NCI-H128 (cell line): ENCODE data around the gene RIMKLA.

Experiments used
- DNase-seq: peaks from one replicate; lab custom pipeline; 2025; ENCODE audit not compliant: unreplicated experiment; lab: John Stamatoyannopoulos, UW

Gene RIMKLA

DNA sequence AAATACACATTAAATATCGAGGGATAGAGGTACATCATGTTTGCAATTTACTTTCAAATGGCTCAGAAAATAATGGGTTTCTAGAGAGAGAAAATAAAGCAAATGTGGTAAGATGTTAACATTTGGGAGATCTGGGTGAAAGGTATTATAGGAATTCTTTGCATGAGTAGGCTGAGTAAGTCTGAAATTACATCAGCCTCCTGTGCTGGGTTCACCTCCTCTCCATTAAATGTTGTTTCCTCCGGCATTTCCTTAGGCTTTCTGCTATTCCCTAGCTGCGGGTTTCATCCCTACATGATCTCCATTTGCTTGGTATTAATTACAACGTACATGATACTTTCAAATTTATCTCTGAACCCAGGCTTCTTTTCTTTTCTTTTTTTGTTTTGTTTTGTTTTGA is 43.6 kb downstream of the RIMKLA start:
- no peak for DNase-seq

DNA sequence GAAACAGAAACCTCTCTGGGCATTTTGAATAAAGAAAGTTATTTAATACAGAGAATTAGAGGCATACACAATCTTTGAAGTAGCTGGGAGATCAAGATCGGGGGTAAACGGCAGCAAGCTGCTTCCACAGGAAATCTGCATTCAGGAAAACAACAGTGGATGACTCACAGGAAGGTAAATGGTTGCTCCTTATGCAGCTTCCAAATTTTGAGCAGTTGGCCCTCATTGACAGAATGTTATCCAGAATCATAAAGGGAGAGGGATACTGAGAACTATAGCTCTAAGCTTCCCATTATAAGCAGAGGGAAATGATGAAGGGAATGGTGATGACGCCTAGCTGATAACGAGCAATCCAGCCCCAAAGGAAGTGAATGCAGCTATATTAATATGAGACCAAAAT is 46.6 kb downstream of the RIMKLA start:
- DNase-seq: no peak

DNA sequence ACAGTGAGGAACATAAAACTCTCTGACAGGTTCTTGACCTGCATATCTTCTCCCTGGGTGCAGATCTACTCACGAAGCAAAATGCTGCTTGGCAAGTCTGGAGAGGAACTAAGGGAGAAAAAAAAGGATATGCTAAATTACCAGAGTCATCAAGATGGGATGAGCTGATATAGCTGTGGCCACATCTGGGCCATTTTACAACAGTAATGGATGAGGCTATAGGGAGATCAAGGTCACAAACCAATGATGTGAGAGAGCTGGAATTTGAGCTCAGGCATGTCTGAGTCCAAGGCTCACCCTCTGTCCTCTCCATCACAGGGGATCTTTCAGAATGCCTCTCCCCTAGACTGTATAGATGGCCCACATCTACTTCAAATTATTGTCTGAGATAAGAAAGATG is 49.0 kb downstream of the RIMKLA start:
- no peak for DNase-seq

DNA sequence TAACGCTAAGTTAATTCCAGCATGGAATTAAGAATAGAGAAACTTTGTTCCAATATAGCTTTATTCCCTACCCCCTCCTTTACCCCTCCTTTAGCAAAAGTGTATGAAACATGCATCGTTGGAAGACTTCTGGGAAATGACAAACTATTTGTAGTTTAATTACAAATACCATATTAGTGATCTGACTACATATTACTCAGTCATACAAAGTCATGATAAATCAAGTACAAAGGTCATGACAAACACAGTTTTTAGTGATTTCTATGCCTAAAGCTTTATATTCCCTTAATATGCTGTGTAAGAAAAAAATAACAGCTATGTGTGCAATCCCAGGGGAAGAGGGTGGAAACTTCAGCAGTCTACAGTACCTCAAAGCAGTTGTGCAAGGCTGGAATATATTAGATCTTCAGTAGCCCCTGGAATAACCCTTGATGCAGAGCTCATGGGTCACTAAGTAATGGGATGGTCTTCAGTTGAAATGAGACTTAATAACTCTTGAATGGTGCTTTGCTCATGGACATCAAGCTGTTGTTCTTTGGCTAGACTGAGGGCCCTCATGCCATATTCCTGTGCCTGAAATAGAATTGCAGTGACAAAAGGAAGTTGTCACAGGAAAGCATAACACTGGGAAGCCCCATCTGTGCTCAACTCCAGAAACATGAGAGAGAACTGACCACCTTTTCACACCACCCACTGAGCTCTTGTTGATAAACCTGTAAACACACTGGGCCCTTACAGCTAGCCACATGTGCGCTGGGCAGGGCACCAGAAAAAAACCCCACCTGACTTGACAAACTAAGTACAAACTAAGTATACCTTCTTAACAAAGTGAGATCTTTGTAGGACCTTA is 49.9 kb downstream of the RIMKLA start:
- DNase-seq: no peak

DNA sequence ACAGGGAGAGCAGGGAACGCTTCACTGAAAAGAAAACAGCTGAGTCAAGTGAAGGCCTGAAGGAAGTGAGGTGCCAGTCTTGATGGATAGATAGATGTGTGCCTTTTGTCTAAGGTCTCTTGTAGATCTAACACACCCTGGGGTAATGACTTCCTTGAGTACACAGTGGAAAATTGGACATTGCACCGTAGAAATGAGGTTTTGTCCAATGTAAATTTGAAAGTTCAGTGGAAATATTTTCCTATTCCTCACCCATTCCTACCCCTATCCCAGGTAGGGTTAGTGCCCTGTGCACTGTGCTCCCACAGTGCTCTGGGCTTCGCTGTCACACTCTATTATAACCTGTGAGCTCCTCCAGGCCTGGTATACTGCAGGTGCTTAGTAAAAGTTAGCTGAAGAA is 50.9 kb downstream of the RIMKLA start:
- no peak for DNase-seq

DNA sequence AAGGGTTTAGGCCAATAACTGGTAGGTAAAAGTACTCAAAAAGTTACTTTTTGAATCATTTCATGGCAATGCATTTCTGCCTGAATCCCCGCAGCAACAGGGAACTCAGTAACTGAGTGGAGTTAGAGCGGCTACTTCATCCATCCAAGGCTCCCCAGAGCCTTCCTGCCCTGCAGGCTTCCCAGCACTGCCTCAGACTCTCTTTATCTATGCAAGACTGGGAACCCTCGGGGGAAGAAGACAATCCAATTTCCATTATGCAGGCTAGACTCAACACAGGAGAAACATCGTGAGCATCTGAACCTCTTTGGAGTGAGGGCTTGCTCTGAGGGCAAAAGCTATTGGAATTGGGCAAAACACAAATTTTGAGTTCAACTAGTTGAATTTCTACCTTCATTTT is 52.1 kb downstream of the RIMKLA start:
- no peak for DNase-seq

DNA sequence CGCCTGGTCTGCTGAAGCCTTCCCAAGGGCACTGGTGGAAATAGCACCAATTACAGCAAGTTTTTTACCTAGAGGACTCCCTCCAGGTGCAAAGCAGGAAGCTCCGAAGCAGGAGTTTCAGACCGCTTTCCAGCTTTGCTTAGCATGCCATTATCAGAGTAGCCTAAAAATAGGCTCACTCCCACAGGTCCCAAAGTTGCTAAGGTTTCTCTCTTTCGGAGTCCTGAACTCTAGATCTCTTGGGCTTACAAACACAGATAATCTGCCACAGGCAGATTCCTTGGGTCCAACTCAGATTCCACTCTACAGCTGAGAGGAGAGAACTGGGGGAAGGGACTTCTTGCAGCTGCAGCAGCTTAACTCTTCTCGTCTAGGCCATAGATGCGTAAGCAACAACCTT is 52.8 kb downstream of the RIMKLA start:
- no peak for DNase-seq

DNA sequence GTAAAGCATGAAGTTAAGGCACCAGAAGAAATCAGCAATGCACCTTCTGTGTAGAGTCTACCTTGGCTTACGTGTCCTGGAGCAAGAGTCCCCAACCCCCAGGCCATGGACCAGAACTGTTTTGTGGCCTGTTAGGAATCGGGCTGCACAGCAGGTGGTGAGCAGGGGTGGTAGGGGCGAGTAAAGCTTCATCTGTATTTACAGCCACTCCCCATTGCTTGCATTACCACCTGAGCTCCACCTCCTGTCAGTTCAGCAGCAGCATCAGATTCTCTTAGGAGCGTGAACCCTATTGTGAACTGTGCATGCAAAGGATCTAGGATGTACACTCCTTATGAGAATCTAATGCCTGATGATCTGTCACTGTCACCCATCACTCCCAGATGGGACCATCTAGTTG is 53.7 kb downstream of the RIMKLA start:
- DNase-seq: no peak

DNA sequence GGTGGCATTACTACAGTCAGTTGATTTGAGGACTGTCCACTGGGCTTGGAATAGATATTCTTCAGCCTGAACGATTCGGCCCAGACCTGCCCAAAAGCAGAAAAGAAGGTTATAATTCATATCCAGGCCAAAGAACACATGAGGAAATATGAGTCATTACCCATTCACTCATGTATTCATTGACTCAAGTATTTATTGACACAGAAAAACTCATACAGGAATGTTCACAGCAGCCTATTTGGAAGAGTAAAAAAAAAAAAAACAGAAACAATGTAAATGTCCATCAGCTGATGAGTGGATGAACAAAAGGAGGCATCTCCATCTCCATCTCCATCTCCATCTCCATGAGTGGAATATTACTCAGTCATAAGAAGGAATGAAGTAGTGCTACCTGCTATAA is 59.3 kb downstream of the RIMKLA start:
- DNase-seq: no peak

DNA sequence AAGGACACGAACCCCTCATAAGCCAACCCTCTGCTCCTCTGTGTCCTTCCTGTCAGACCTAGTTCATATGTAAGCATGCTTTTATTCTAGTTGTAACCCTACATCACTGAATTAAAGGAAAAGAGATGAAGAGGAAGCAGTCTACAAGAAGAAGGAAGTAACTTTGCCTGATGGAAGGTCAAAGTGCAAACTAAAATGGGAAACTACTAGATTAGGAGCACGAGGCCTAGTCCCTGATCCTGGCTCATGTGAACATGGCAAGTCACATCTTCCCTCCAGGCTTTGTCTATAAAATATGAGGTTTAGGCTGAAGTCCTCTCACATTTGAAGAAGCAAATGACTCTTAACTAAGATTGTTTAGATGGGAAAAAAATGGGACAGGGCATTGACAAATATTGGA is 62.1 kb downstream of the RIMKLA start:
- DNase-seq: no peak

DNA sequence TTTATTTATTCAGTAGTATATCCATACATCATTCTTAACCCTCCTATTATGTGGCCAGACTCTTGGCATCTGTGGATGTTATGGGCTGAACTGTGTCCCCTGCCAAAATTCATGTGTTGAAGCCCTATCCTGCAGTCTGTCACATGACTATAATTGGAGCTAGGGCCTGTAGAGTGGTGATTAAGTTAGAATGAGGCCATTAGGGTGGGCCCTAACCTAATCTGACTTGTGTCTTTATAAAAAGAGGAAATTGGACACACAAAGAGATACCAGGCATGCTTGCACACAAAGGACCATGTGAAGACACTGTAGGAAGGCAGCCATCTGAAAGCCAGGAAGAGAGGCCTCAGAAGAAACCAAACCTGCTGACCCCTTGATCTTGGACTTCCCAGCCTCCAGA is 68.7 kb downstream of the RIMKLA start:
- DNase-seq: no peak

DNA sequence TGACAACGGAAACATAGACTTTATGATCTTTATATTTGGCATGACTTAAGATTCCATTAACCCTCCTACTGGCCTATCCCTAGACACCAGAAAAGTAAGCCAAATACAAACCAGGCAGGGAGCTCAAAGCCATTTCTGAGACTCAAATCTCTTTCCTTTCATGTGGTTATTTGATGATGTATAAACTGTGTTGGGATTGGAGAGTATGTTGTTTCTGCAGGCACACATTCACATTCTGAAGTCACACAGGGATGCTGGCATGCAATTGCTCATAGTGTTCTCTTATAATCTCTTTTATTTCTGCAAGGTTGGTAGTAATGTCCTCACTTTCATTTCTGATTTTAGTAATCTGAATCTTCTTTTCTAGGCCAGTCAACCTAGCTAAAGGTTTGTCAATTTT is 69.5 kb downstream of the RIMKLA start:
- no peak for DNase-seq

DNA sequence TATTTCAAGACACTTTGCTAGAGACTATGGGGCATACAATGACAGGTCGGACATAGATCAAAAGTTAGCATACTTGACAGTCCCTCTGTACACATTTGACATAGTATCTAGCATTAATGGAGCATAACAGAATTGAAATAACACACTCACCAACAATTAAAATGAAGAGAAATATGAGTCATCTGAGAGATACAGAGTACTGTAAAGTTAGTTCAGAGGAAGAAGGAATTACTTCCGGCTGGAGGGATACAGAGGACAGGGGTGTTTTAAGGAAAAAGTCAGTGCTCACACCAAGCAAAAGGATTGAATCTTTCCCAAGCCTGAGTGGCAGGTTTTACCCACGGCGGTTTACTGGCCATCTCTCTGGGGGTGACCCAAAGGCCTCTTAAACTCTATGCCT is 72.8 kb downstream of the RIMKLA start:
- no peak for DNase-seq

DNA sequence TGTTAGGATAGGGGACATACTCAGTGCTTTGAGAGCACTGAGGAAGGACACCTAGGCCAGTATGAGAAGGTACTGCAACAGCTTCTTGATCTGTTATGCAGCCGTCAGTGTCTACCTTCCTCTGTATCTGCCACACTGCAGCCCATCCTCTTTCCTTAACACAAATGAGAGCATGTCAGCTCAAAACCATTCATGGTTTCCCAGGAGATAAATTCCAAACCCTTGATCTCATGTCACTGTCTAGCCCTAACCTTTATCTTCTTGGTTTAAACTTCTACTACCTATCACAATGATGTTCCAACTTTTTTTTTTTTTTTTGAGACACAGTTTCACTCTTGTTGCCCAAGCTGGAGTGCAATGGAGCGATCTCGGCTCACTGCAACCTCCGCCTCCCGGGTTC is 73.8 kb downstream of the RIMKLA start:
- no peak for DNase-seq

DNA sequence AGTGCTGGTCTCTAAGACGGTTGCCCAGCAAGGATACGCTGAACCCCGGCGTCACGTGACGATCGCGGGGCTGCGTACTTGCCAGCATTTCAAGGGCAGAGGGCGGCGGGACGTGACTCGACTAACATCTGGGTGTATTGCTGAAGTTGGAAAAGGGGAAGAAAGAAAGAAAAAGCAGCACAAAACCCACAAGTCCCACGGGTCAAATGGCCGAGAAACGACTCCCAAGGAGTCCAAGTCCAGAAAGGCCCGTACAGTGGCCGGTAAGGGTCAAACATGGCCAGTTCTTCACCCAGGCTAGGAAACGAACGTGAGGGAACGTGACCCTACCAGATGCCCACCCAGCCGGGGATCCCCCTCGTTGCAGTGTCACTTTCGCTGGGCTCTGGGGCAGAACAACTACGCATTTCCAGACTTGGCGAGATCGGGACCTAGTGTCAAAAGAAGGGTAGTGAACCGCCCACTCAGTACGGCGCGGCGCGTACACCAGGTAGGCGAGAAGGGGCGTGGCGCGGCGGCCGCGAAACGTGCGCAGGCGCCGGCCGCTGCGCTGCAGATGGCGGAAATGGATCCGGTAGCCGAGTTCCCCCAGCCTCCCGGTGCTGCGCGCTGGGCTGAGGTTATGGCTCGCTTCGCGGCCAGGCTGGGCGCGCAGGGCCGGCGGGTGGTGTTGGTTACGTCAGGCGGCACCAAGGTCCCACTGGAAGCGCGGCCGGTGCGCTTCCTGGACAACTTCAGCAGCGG is 75.6 kb downstream of the RIMKLA start, which contains the start of the genes PPCS and ZMYND12:
PPCS (plus strand) TSS at position 534 of the 744 bp plus-strand sequence; CDS start at position 557, 23 bp downstream.
ZMYND12 (minus strand) TSS at position 13 of the 744 bp plus-strand sequence. CDS start 25 bp downstream, outside the sequence.
- DNase-seq: peak; percentile 80

DNA sequence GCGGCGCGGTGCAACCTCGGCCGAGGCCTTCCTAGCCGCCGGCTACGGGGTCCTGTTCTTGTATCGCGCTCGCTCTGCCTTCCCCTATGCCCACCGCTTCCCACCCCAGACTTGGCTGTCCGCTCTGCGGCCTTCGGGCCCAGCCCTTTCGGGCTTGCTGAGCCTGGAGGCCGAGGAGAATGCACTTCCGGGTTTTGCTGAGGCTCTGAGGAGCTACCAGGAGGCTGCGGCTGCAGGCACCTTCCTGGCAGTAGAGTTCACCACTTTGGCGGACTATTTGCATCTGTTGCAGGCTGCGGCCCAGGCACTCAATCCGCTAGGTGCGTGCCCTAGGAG is 76.1 kb downstream of the RIMKLA start:
- no peak for DNase-seq

DNA sequence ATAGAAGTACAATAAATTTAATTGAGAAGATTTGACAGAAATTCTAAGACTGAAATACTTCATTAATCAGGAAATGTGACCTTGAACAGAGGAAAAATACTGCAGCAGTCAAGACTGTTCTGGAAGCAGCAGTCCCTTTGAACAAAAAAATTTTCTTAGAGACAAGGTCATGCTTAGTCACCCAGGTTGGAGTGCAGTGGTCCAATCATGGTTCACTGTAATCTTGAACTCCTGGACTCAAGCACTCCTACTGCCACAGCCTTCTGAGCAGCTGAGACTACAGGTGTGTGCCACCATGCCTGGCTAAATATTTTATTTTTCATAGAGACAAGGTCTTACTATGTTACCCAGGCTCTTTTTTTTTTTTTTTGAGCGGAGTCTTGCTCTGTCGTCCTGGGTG is 80.6 kb downstream of the RIMKLA start:
- DNase-seq: no peak

DNA sequence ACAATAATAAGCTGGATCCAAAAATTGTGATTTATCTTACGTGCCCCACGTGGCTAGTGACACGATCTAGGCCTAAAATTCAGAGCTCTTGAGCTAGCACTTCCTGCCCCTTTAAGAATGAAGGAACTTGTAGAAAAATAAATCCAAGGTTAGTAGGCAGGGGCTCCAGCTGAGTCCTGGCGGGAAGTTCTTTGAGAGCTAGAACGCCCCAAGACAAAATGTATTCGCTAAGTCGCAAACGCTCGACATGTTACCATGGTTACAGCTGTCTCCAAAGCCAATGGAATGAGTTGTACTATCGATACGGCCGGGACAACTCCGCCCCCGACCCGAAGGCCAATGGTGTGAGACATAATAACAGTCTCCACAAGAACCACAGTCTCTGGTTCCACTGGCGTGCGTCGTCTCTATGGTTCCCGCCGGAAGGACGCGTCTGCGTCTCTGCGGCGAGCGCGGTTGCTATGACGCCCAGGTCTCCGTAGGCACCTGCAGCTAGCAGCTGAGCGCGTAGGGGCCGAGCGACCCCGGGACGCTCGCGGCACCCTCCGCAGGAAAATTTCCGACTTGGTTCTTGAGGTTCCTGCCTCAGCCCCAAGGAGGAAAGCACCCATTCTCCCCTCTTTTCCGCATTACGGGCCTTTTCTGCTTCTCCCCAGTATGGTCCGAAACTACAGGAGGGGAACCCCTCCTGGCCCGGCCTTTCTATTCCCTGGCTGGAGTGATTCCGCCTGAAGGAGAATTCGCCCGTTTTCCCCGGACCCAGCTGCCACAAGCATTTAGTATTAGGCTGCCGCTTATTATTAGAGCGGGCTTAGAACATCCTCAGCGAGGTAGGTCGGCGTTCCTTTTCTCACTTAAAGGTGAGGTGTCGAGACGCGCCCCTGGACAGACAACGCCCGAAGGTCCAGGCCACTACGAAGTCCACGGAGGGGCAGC is 82.5 kb downstream of the RIMKLA start, which contains the start of gene CCDC30:
CCDC30 (plus strand) TSS at position 459 of the 936 bp plus-strand sequence. CDS start 17,266 bp downstream, outside the sequence.
- DNase-seq: peak; percentile 100

DNA sequence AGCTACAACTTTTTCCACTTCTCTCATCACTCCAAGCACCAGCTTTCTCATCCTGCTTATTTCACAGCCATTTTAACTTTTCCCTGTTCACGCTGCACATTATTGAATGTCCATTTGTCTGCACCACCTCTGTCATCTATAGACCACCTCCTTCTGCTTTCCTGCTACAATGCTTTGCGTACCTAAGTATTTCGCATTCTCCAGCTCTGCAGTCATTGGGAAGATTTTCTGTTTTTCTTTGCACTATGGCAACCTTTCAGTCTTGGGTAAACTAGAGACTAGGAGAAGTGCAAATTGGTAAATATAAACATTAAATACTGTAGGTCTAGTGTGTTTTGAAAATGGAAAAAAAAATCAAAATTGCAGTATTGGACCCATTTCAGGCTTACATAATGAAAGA is 83.3 kb downstream of the RIMKLA start:
- DNase-seq: no peak

DNA sequence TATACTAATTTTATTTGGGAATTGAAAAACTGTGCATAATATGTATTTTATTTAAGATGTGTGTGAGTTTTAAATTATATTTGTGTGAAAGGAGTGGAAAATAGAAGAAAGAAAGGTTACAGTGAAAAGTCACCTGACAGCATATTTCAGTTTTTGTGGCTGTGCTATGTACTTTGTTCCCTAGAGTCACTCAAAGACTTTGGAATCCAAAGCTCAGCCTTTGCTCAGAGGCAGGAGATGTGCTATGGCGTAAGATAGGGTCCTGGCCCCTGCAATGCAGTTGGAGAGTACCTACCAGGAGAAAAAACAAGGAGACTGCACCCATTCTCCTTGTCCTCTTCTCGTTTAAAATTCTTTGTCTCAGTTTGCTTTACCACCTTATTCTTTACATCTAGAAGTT is 85.4 kb downstream of the RIMKLA start:
- no peak for DNase-seq

DNA sequence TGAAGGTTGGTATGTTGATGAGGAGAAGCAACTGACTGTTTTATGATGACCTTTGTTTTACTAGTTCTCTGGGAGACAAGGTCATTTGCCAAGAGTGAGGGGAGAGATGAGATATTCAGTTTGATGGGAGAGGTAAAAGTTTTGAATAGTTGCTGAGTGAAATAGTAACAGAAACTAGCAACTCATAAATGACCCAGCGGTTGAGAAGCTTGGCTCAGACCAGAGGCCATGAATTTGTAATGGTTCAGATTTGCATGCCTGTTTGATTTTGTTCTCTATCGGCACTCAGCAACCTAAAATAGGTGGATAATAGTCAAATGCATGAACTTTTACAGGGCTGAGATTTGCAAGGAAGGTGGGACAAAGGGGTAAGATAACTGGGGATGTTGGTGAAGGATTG is 89.1 kb downstream of the RIMKLA start:
- DNase-seq: no peak
